ENCODE results near the gene MBD3.

Gene MBD3

DNA sequence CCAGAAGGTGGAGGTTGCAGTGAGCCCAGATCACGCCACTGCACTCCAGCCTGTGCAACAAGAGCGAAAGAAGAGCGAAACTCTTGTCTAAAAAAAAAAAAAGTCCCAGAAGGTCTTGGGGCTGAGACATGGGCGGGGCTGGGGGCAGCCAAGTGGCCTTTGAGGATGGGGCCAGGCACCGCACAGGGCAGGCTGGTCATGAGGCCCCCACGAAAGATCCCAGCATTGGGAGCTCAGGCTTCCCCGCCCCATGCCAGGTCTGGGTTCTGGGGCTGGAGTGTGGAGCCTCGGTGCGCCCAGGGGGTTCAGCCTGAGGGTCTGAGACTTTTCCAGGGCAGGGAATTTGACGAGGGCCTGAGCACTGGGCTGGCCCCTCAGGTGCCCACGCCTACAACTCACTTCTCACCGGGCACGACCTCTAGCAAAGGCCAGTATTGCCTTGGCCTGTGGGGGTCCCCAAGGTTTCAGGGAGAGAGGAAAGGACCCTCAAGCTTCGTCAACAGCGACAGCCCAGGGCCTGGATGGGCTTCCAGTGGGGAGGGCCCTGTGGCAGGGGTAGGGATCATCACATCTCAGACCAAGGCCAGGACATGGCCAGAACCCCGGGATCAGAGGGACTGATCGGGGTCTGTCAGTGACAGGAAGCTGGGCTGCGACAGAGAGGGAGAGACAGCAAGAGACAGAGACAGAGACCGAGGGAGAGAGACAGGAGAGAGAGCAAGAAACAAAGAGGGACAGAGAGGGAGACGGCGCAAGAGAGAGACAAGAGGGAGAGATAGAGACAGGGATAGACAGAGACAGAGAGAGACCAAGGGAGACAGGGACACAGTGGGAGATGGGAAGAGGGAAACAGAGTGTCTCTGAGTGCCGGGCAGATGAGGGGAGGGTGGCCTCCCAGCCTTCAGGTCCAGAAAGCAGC is 17.1 kb downstream of the MBD3 start:
- Histone ChIP-seq H3K9ac (ENCODE audit: low read depth in 1 of 2, low read length in 2 of 2) (no peak overlapping the region), H3K27me3 (ENCODE audit: control insufficient read depth in 1 of 2, insufficient read depth in 2 of 2, low read length in 2 of 2) (no peaks in the 10 kb centered on the region), H3K36me3 (ENCODE audit: control insufficient read depth in 1 of 2, insufficient read depth in 2 of 2, low read length in 2 of 2) (peaks cover 7 to 31% of the 10 kb centered on the region in 2 donors), H3K27ac (ENCODE audit: low read depth, low read length) (no peak overlapping the region), H3K9me3 (ENCODE audit: control insufficient read depth in 1 of 2, low read length in 2 of 2) (no peaks in the 10 kb centered on the region), H3K4me3 (ENCODE audit: low read depth in 1 of 2, low read length in 2 of 2) (no peak overlapping the region), H3K4me1 (ENCODE audit: control insufficient read depth in 1 of 2, insufficient read depth in 2 of 2, low read length in 2 of 2) (peaks cover 10 to 14% of the 10 kb centered on the region in 2 donors)

DNA sequence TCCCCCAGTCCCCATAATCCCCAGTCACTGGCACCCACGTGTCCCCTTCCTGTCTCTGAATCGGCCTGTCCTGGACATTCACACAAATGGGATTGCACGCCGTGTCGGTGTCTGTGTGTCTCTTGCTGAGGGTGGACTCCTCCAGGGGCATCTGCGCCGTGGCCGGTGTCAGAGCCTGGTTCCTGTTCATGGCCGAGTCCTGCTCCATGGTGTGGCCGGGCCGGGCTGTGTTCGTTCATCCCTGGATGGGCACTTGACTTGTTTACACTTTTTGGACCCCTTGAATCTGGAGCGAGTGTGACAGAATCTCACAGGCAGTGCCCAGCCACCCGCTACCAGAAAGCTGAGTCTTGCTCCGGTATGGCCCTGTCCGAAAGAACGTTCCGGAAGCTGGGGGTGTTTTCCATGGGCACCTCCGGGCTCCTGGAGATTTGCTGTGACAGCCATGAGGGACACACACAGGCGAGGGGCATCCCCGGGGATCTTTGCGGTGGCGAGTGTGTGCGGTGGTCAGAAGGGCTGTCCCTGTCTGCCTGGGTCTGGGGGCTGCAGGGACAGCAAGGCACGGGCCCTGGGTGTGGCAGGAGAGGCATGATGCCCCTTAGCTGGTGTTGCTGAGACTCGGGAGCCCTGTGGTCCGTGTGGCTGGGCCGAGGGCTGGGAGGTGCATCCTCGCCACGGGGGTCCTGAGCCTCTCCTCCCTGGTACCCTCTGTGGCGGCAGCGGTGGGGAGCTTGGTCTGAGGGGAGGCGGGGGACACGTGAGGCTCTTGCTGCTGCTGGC is 18.1 kb downstream of the MBD3 start:
- no peaks in the 10 kb centered on the region for H3K27me3 ChIP-seq (ENCODE audit: control insufficient read depth in 1 of 2, insufficient read depth in 2 of 2, low read length in 2 of 2)
- no peak overlapping the region for H3K9ac ChIP-seq (ENCODE audit: low read depth in 1 of 2, low read length in 2 of 2)
- peaks cover 0 to 23% of the 10 kb centered on the region in 2 donors for H3K36me3 ChIP-seq (ENCODE audit: control insufficient read depth in 1 of 2, insufficient read depth in 2 of 2, low read length in 2 of 2)
- peaks cover 10 to 14% of the 10 kb centered on the region in 2 donors for H3K4me1 ChIP-seq (ENCODE audit: control insufficient read depth in 1 of 2, insufficient read depth in 2 of 2, low read length in 2 of 2)
- H3K9me3 ChIP-seq (ENCODE audit: control insufficient read depth in 1 of 2, low read length in 2 of 2): no peaks in the 10 kb centered on the region
- H3K4me3 ChIP-seq (ENCODE audit: low read depth in 1 of 2, low read length in 2 of 2): no peak overlapping the region
- no peak overlapping the region for H3K27ac ChIP-seq (ENCODE audit: low read depth, low read length)

DNA sequence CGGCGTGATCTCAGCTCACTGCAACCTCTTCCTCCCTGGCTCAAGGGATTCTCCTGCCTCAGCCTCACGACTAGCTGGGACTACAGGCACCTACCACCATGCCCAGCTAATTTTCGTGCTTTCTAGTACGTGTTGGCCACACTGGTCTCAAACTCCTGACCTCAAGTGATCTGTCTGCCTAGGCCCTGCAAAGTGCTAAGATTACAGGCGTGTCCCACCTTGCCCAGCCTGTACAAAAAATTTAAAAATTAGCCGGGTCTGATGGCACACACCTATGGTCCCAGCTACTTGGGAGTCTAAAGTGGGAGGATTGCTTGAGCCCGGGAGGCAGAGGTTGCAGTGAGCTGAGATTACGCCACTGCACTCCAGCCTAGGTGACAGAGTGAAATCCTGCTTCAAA is 19.9 kb downstream of the MBD3 start:
- Histone ChIP-seq H3K27me3 (ENCODE audit: control insufficient read depth in 1 of 2, insufficient read depth in 2 of 2, low read length in 2 of 2) (no peaks in the 10 kb centered on the region), H3K4me3 (ENCODE audit: low read depth in 1 of 2, low read length in 2 of 2) (no peak overlapping the region), H3K9ac (ENCODE audit: low read depth in 1 of 2, low read length in 2 of 2) (no peak overlapping the region), H3K27ac (ENCODE audit: low read depth, low read length) (no peak overlapping the region), H3K36me3 (ENCODE audit: control insufficient read depth in 1 of 2, insufficient read depth in 2 of 2, low read length in 2 of 2) (peaks cover 0 to 15% of the 10 kb centered on the region in 2 donors), H3K4me1 (ENCODE audit: control insufficient read depth in 1 of 2, insufficient read depth in 2 of 2, low read length in 2 of 2) (peaks cover 12 to 14% of the 10 kb centered on the region in 2 donors), H3K9me3 (ENCODE audit: control insufficient read depth in 1 of 2, low read length in 2 of 2) (no peaks in the 10 kb centered on the region)

DNA sequence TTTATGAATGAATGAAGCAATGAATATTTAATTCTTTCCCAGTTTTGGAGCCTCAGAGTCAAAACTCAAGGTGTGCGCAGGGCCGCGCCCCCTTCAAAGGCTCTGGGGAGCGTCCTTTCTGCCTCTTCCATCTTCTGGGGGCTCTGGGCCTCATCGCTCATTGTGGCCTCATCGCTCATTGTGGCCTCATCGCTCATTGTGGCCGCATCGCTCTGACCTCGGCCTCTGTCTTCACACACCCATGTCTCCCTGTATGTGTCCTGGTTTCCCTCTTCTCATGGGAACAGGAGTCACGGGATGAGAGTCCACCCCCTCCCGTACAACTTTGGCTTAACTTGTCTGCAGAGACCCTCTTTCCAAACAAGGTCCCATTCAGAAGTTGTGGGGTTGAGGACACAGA is 21.3 kb downstream of the MBD3 start:
- no peak overlapping the region for H3K9ac ChIP-seq (ENCODE audit: low read depth in 1 of 2, low read length in 2 of 2)
- peaks cover 9 to 14% of the 10 kb centered on the region in 2 donors for H3K4me1 ChIP-seq (ENCODE audit: control insufficient read depth in 1 of 2, insufficient read depth in 2 of 2, low read length in 2 of 2)
- H3K27ac ChIP-seq (ENCODE audit: low read depth, low read length): no peak overlapping the region
- no peaks in the 10 kb centered on the region for H3K9me3 ChIP-seq (ENCODE audit: control insufficient read depth in 1 of 2, low read length in 2 of 2)
- no peak overlapping the region for H3K4me3 ChIP-seq (ENCODE audit: low read depth in 1 of 2, low read length in 2 of 2)
- peaks cover 0 to under 1% of the 10 kb centered on the region in 2 donors for H3K36me3 ChIP-seq (ENCODE audit: control insufficient read depth in 1 of 2, insufficient read depth in 2 of 2, low read length in 2 of 2)
- H3K27me3 ChIP-seq (ENCODE audit: control insufficient read depth in 1 of 2, insufficient read depth in 2 of 2, low read length in 2 of 2): no peaks in the 10 kb centered on the region

DNA sequence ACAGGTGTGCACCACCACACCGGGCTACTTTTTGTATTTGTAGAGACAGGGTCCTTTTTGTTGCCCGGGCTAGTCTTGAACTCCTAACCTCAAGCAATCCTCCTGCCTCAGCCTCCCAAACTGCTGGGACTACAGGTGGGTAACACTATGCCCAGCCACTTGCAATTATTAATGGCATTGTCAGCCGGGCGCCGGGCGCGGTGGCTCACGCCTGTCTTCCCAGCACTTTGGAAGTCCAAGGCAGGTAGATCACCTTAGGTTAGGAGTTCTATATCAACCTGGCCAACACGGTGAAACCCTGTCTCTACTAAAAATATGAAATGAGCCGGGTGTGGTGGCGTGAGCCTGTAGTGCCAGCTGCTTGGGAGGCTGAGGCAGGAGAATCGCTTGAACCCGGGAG is 21.8 kb downstream of the MBD3 start:
- Histone ChIP-seq H3K9me3 (ENCODE audit: control insufficient read depth in 1 of 2, low read length in 2 of 2) (no peaks in the 10 kb centered on the region), H3K9ac (ENCODE audit: low read depth in 1 of 2, low read length in 2 of 2) (no peak overlapping the region)

DNA sequence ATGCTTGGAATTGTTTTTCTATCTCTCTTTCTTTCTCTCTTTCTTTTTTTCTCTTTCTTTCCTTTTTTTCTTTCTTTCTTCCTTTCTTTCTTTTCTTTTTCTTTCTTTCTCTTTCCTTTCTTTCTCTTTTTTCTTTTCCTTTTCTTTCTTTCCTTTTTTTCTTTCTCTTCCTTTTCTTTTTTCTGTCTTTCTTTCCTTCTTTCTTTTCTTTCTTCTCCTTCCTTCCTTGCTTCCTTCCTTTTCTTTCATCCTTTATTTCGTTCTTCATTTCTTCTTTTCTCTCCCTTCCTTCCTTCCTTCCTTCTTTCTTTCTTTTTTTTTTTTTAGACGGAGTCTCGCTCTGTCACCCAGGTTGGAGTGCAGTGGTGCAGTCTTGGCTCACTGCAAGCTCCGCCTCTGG is 22.7 kb downstream of the MBD3 start:
- Histone ChIP-seq H3K27me3 (ENCODE audit: control insufficient read depth in 1 of 2, insufficient read depth in 2 of 2, low read length in 2 of 2) (no peaks in the 10 kb centered on the region), H3K9ac (ENCODE audit: low read depth in 1 of 2, low read length in 2 of 2) (no peak overlapping the region), H3K4me3 (ENCODE audit: low read depth in 1 of 2, low read length in 2 of 2) (no peak overlapping the region), H3K4me1 (ENCODE audit: control insufficient read depth in 1 of 2, insufficient read depth in 2 of 2, low read length in 2 of 2) (peaks cover 9 to 14% of the 10 kb centered on the region in 2 donors), H3K27ac (ENCODE audit: low read depth, low read length) (no peak overlapping the region), H3K36me3 (ENCODE audit: control insufficient read depth in 1 of 2, insufficient read depth in 2 of 2, low read length in 2 of 2) (no peaks in the 10 kb centered on the region), H3K9me3 (ENCODE audit: control insufficient read depth in 1 of 2, low read length in 2 of 2) (no peaks in the 10 kb centered on the region)

More for the DNA sequence above, 21.8 kb downstream of the MBD3 start:
- peaks cover 9 to 14% of the 10 kb centered on the region in 2 donors for H3K4me1 ChIP-seq (ENCODE audit: control insufficient read depth in 1 of 2, insufficient read depth in 2 of 2, low read length in 2 of 2)
- no peak overlapping the region for H3K4me3 ChIP-seq (ENCODE audit: low read depth in 1 of 2, low read length in 2 of 2)
- no peak overlapping the region for H3K27ac ChIP-seq (ENCODE audit: low read depth, low read length)
- no peaks in the 10 kb centered on the region for H3K27me3 ChIP-seq (ENCODE audit: control insufficient read depth in 1 of 2, insufficient read depth in 2 of 2, low read length in 2 of 2)
- H3K36me3 ChIP-seq (ENCODE audit: control insufficient read depth in 1 of 2, insufficient read depth in 2 of 2, low read length in 2 of 2): no peaks in the 10 kb centered on the region

DNA sequence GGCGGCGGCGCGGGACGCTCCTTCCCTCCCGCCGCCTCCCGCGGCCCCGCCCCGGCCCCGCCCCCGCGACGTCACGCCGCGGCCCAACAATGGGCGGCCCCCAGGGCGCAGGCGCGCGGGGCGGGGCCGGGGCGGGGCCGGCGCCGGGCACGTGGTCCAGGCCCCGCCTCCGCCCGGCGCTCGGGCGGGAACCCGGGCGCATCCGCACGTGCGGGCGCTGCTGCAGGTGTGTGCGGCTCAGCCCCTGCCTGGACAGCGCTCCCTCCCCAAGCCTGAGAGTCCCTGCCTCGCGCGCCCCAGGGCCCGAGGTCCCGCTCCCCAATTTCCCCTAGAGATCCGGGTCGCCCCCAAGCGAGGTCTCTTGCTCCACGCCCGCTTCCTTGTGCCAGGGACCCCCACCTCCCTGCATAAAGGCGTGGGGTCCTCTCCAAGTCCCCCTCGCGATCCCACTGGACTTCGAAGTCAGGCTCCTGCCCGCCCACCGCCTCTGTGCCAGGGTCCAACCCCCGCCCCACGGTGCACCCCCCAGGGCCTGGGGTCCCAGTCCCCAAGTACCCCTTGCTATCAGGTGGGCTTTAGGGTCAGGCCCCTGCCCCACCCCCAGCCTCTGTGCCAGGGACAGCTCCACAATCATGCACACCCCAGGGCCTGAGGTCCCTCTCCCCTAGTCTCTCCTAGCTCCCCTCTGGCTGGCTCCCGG is 24.2 kb downstream of the MBD3 start, which contains the start of gene MEX3D:
TSS of gene MEX3D (minus strand) at position 6 of the 700 bp plus-strand sequence. CDS start 267 bp downstream, outside the sequence.
- peak within 1 kb of the TSS in 1 of 2 donors; percentile 57 for H3K9ac ChIP-seq (ENCODE audit: low read depth in 1 of 2, low read length in 2 of 2)
- H3K4me1 ChIP-seq (ENCODE audit: control insufficient read depth in 1 of 2, insufficient read depth in 2 of 2, low read length in 2 of 2): peaks cover 0 to 6% of the 10 kb centered on the region in 2 donors

DNA sequence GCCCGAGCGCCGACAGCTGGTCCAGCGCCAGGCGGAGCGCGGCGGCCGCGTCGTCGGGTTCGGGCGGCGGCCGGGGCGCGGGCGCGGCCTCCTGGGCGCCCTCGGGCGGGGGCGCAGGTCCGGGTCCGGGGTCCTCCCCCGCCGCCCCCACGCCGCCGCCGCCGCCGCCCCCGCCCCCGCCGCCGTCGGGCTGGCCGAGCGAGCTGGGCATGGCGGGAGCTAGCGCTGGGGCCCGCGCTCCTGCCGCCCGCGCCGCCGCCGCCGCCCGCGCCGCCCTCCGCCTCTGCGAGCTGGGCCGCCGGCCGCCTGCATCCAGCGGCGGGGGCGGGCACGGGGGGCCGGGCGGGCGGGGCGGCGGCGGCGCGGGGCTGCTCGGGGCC is 24.8 kb downstream of the MBD3 start:
- H3K4me3 ChIP-seq (ENCODE audit: low read depth in 1 of 2, low read length in 2 of 2): no peak overlapping the region

More for the DNA sequence above, 24.2 kb downstream of the MBD3 start, which contains the start of gene MEX3D:
- H3K27me3 ChIP-seq (ENCODE audit: control insufficient read depth in 1 of 2, insufficient read depth in 2 of 2, low read length in 2 of 2): no peaks in the 10 kb centered on the region
- H3K27ac ChIP-seq (ENCODE audit: low read depth, low read length): no peak within 1 kb of the TSS
- no peaks in the 10 kb centered on the region for H3K9me3 ChIP-seq (ENCODE audit: control insufficient read depth in 1 of 2, low read length in 2 of 2)
- peak within 1 kb of the TSS; percentile 52 to 67 for H3K4me3 ChIP-seq (ENCODE audit: low read depth in 1 of 2, low read length in 2 of 2)
- H3K36me3 ChIP-seq (ENCODE audit: control insufficient read depth in 1 of 2, insufficient read depth in 2 of 2, low read length in 2 of 2): no peaks in the 10 kb centered on the region

DNA sequence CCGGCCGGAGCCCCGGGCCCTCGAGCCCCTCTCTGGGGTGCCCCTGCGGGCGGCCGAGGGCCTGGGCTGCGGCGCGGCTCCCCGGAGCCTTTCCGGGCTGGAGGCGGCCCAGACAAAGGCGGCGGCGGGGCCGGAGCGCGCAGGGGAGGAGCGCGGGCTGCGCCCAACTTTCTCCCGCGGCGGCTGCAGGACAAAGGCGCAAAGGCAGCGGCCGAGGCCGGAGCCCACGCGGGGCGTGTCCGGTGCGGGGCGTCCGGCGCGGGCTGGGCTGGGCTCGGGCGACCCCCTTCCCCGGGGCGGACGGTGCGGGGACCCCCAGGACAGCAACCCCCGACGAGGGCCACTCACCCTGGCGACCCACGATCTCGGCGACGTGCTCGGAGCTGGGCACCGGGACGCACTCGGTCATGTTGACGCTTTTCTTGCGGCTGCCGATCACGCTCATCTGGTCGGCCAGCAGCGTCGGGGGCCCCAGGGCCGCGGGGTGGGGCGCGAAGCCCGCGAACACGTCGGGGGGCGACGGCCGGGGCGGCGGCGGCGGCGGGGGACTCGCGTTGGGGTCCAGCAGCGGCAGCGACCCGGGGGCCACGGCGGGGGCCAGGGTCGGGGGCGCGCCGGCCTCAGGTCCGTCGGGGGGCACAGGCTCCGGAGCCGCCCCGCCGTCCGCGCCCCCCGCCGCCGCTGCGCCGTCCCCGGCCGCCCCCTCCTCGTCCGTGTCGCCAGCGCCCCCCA is 25.4 kb downstream of the MBD3 start:
- Histone ChIP-seq H3K27ac (ENCODE audit: low read depth, low read length) (no peak overlapping the region), H3K27me3 (ENCODE audit: control insufficient read depth in 1 of 2, insufficient read depth in 2 of 2, low read length in 2 of 2) (no peaks in the 10 kb centered on the region), H3K4me3 (ENCODE audit: low read depth in 1 of 2, low read length in 2 of 2) (peak overlapping the region; percentile 52 to 67), H3K4me1 (ENCODE audit: control insufficient read depth in 1 of 2, insufficient read depth in 2 of 2, low read length in 2 of 2) (peaks cover 0 to 4% of the 10 kb centered on the region in 2 donors), H3K36me3 (ENCODE audit: control insufficient read depth in 1 of 2, insufficient read depth in 2 of 2, low read length in 2 of 2) (no peaks in the 10 kb centered on the region), H3K9me3 (ENCODE audit: control insufficient read depth in 1 of 2, low read length in 2 of 2) (no peaks in the 10 kb centered on the region), H3K9ac (ENCODE audit: low read depth in 1 of 2, low read length in 2 of 2) (peak overlapping the region in 1 of 2 donors; percentile 57)

More for the DNA sequence above, 24.8 kb downstream of the MBD3 start:
- no peak overlapping the region for H3K27ac ChIP-seq (ENCODE audit: low read depth, low read length)
- no peaks in the 10 kb centered on the region for H3K36me3 ChIP-seq (ENCODE audit: control insufficient read depth in 1 of 2, insufficient read depth in 2 of 2, low read length in 2 of 2)
- peaks cover 0 to 4% of the 10 kb centered on the region in 2 donors for H3K4me1 ChIP-seq (ENCODE audit: control insufficient read depth in 1 of 2, insufficient read depth in 2 of 2, low read length in 2 of 2)
- no peaks in the 10 kb centered on the region for H3K27me3 ChIP-seq (ENCODE audit: control insufficient read depth in 1 of 2, insufficient read depth in 2 of 2, low read length in 2 of 2)
- H3K9me3 ChIP-seq (ENCODE audit: control insufficient read depth in 1 of 2, low read length in 2 of 2): no peaks in the 10 kb centered on the region
- H3K9ac ChIP-seq (ENCODE audit: low read depth in 1 of 2, low read length in 2 of 2): no peak overlapping the region

All from duodenal mucosa (tissue), 2 donors.